ENCODE measurements around the gene SLC25A21.
"Not testable (repeated sequence)": the region's sequence is repeated elsewhere in the genome, so short reads cannot be mapped to it uniquely, and the experiment has no call there.

Gene SLC25A21

GRCh38 chr14:36817071-36817930, 355.1 kb downstream of the SLC25A21 start:
- no peak for DNase-seq

- no peak for DNase-seq
Measured at GRCh38 chr14:36816481-36816880, 355.9 kb downstream of the SLC25A21 start.

- DNase-seq = not testable (repeated sequence)
Measured at GRCh38 chr14:36814783-36815182, 357.6 kb downstream of the SLC25A21 start.

- no peak for DNase-seq
Measured at GRCh38 chr14:36810209-36810608, 362.2 kb downstream of the SLC25A21 start.

GRCh38 chr14:36807727-36808126, 364.7 kb downstream of the SLC25A21 start:
- no peak for DNase-seq

GRCh38 chr14:36805131-36805559, 367.3 kb downstream of the SLC25A21 start:
- no peak for DNase-seq

- DNase-seq = no peak
Measured at GRCh38 chr14:36797634-36798033, 374.8 kb downstream of the SLC25A21 start.

GRCh38 chr14:36791402-36791801, 381.0 kb downstream of the SLC25A21 start:
- DNase-seq = no peak

GRCh38 chr14:36785511-36785910, 386.9 kb downstream of the SLC25A21 start:
- no peak for DNase-seq

GRCh38 chr14:36784541-36784940, 387.9 kb downstream of the SLC25A21 start:
- DNase-seq = no peak

GRCh38 chr14:36781897-36782296, 390.5 kb downstream of the SLC25A21 start:
- no peak for DNase-seq

- DNase-seq = no peak
Measured at GRCh38 chr14:36773558-36773957, 398.8 kb downstream of the SLC25A21 start.

- DNase-seq = no peak
Measured at GRCh38 chr14:36773136-36773540, 399.3 kb downstream of the SLC25A21 start.

- no peak for DNase-seq
Measured at GRCh38 chr14:36771028-36771640, 401.3 kb downstream of the SLC25A21 start.

- DNase-seq = no peak
Measured at GRCh38 chr14:36768638-36769337, 403.6 kb downstream of the SLC25A21 start.

- no peak for DNase-seq
Measured at GRCh38 chr14:36767603-36768281, 404.7 kb downstream of the SLC25A21 start.

- no peak for DNase-seq
Measured at GRCh38 chr14:36766974-36767373, 405.4 kb downstream of the SLC25A21 start.

GRCh38 chr14:36757734-36758601, 414.4 kb downstream of the SLC25A21 start:
- no peak for DNase-seq

GRCh38 chr14:36756226-36756625, 416.2 kb downstream of the SLC25A21 start:
- DNase-seq = no peak

- no peak for DNase-seq
Measured at GRCh38 chr14:36755756-36756155, 416.6 kb downstream of the SLC25A21 start.

GRCh38 chr14:36751920-36752319, 420.5 kb downstream of the SLC25A21 start:
- no peak for DNase-seq

GRCh38 chr14:36751106-36751505, 421.3 kb downstream of the SLC25A21 start:
- DNase-seq = no peak

Data from activated CD4-positive, alpha-beta T cell treated with anti-CD3 and anti-CD28 coated beads for 1 hour (primary cell).